Skin of body (tissue), 2 donors: ENCODE measurements around the gene HDX. TPM values are rescaled to one million over a fixed set of nuclear protein-coding genes. Genes with fewer than 3 reads are reported as not detected.
"Not testable (repeated sequence)": the region's sequence is repeated elsewhere in the genome, so short reads cannot be mapped to it uniquely, and the experiment has no call there.

Experiments
- DNase-seq: peaks from one replicate; lab custom pipeline; 2025; lab: John Stamatoyannopoulos, UW
- total RNA-seq: library from RNA; depleted of rRNA; stranded (reverse); fragments of >200 nt; gene quantifications from one replicate; pipeline ENCODE4 v1.2.3, GENCODE V29; 2014

HDX gene
- 6.4 TPM for total RNA-seq

GRCh38 chrX:84501798-84502628, at the start of gene HDX:
TSS of gene HDX (minus strand) at chrX:84502453. CDS start at chrX:84475397, 27,056 bp downstream.
- DNase-seq = peak; percentile 77

GRCh38 chrX:84541315-84541714, 39.1 kb upstream of the HDX start:
- DNase-seq = not testable (repeated sequence)

- not testable (repeated sequence) for DNase-seq
These were observed 35.4 kb upstream of the HDX start for GRCh38 chrX:84537627-84538026.

- no peak for DNase-seq
These were observed 13.8 kb downstream of the HDX start for GRCh38 chrX:84488426-84488825.

- DNase-seq = no peak
These were observed 14.6 kb downstream of the HDX start for GRCh38 chrX:84487365-84488353.

GRCh38 chrX:84479086-84479485, 23.2 kb downstream of the HDX start:
- DNase-seq = no peak

- no peak for DNase-seq
These were observed 25.1 kb downstream of the HDX start for GRCh38 chrX:84477114-84477513.

- DNase-seq = no peak
These were observed 26.7 kb downstream of the HDX start for GRCh38 chrX:84475596-84475995.

- no peak for DNase-seq
These were observed 27.2 kb downstream of the HDX start for GRCh38 chrX:84475101-84475500.

GRCh38 chrX:84469226-84469625, 33.0 kb downstream of the HDX start:
- no peak for DNase-seq

GRCh38 chrX:84467898-84468297, 34.4 kb downstream of the HDX start:
- DNase-seq = no peak

GRCh38 chrX:84453351-84454246, 48.7 kb downstream of the HDX start:
- no peak for DNase-seq

- no peak for DNase-seq
These were observed 61.1 kb downstream of the HDX start for GRCh38 chrX:84441143-84441542.

GRCh38 chrX:84415140-84415539, 87.1 kb downstream of the HDX start:
- no peak for DNase-seq

GRCh38 chrX:84363663-84364062, 138.6 kb downstream of the HDX start:
- DNase-seq = no peak

- no peak for DNase-seq
These were observed 139.2 kb downstream of the HDX start for GRCh38 chrX:84363051-84363450.

- no peak for DNase-seq
These were observed 139.9 kb downstream of the HDX start for GRCh38 chrX:84362184-84362838.

- no peak for DNase-seq
These were observed 144.0 kb downstream of the HDX start for GRCh38 chrX:84358271-84358670.

GRCh38 chrX:84357296-84357695, 145.0 kb downstream of the HDX start:
- no peak for DNase-seq

GRCh38 chrX:84340968-84341367, 161.3 kb downstream of the HDX start:
- DNase-seq = no peak
